GM23338 (cell line): ENCODE data around the gene PGAP1.

Source experiments
- CTCF ChIP-seq, 2 experiments: fragments of 200-600 bp in 1 of 2; sonication (generic) in 1 of 2; conservative IDR thresholded peaks; 2 replicates each; pipeline versions ENCODE4 v1.5.1 to v1.6.1; 2016 to 2017; ENCODE audit warnings: antibody characterized with exemption in 2 of 2, low read depth in 2 of 2, mild to moderate bottlenecking in 2 of 2, moderate library complexity in 1 of 2
- EZH2 ChIP-seq: fragments of 200-600 bp; sonication (generic); IDR thresholded peaks from one replicate; pipeline ENCODE4 v1.8.0; 2017; ENCODE audit warnings: antibody characterized with exemption, mild to moderate bottlenecking, low read depth; ENCODE audit not compliant: unreplicated experiment
- JUNB ChIP-seq: IDR thresholded peaks from one replicate; pipeline ENCODE4 v1.6.1; 2016; ENCODE audit warnings: antibody characterized with exemption; ENCODE audit not compliant: unreplicated experiment
- POLR2AphosphoS5 ChIP-seq: IDR thresholded peaks from 2 replicates; pipeline ENCODE4 v1.6.1; 2016; ENCODE audit warnings: antibody characterized with exemption, low read depth

GRCh38 chr2:196853301-196854087 is 73.0 kb downstream of the PGAP1 start:
- TF ChIP-seq CTCF (conservative IDR thresholded peaks at IDR 0.05; ENCODE audit: low read depth in 2 of 2), result no peak
- no peak for TF ChIP-seq EZH2
- TF ChIP-seq POLR2AphosphoS5, result no peak
- TF ChIP-seq JUNB, result no peak
